WTC11 (cell line): ENCODE measurements around the gene TFF3. TPM values are rescaled to one million over a fixed set of nuclear protein-coding genes. Genes with fewer than 3 reads are reported as not detected.

ENCODE experiments used
- ATAC-seq: fragments of 200-7000 bp; cut with Tn5 transposase; 2 replicates; pipeline ENCODE4 v1.10.0; 2021; ENCODE audit warnings: mild to moderate bottlenecking, moderate library complexity
- CTCF ChIA-PET: fragments of 300-600 bp; sonication (Branson Sonifier 250); formaldehyde crosslinking; loops from one replicate; lab custom pipeline; 2021; ENCODE audit warnings: antibody characterized with exemption; lab: Charles Lee
- POLR2A ChIA-PET: fragments of 350-600 bp; sonication (Branson Sonifier 250); formaldehyde crosslinking; loops from one replicate; lab custom pipeline; 2021; ENCODE audit warnings: antibody characterized with exemption; lab: Charles Lee
- DNase-seq: peaks from one replicate; pipeline ENCODE4 v3.0.0; 2021; ENCODE audit warnings: low spot score
- H3K27ac Mint-ChIP-seq: 2 replicates; pipeline ENCODE4 v1.8.0; 2021; ENCODE audit warnings: mixed read lengths
- H3K27me3 Mint-ChIP-seq: 2 replicates; pipeline ENCODE4 v1.8.0; 2021; ENCODE audit warnings: low read depth, mild to moderate bottlenecking, moderate library complexity, mixed read lengths
- H3K36me3 Mint-ChIP-seq: 2 replicates; pipeline ENCODE4 v1.8.0; 2021; ENCODE audit warnings: mixed read lengths
- H3K4me1 Mint-ChIP-seq: 2 replicates; pipeline ENCODE4 v1.8.0; 2022; ENCODE audit warnings: mixed read lengths
- H3K4me3 Mint-ChIP-seq: 2 replicates; pipeline ENCODE4 v1.8.0; 2021; ENCODE audit warnings: mild to moderate bottlenecking, moderate library complexity, mixed read lengths
- H3K9me3 Mint-ChIP-seq: 2 replicates; pipeline ENCODE4 v1.8.0; 2021; ENCODE audit warnings: mixed read lengths
- AFF4 ChIP-seq: sonication (generic); formaldehyde crosslinking; IDR thresholded peaks from 2 replicates; pipeline ENCODE4 v1.8.1; 2023; ENCODE audit warnings: mild to moderate bottlenecking, missing genetic modification reagents, borderline replicate concordance
- CREM ChIP-seq: sonication (generic); formaldehyde crosslinking; IDR thresholded peaks from 2 replicates; pipeline ENCODE4 v1.8.1; 2022; ENCODE audit warnings: mild to moderate bottlenecking, missing genetic modification reagents, moderate library complexity
- CTCF ChIP-seq: fragments of 200-600 bp; IDR thresholded peaks from 2 replicates; pipeline ENCODE4 v1.8.0; 2022; ENCODE audit warnings: antibody characterized with exemption
- E2F1 ChIP-seq: sonication (generic); formaldehyde crosslinking; IDR thresholded peaks from 2 replicates; pipeline ENCODE4 v1.8.0; 2022; ENCODE audit warnings: mild to moderate bottlenecking, missing genetic modification reagents
- E2F4 ChIP-seq: sonication (generic); formaldehyde crosslinking; IDR thresholded peaks from 2 replicates; pipeline ENCODE4 v1.8.1; 2022; ENCODE audit warnings: low read depth, mild to moderate bottlenecking, moderate library complexity, missing genetic modification reagents, borderline replicate concordance
- EMX1 ChIP-seq: fragments of 250-450 bp; sonication (Bioruptor Pico); IDR thresholded peaks from 2 replicates; pipeline ENCODE4 v1.8.0; 2021; ENCODE audit warnings: mild to moderate bottlenecking
- ESRRA ChIP-seq: sonication (generic); formaldehyde crosslinking; IDR thresholded peaks from 2 replicates; pipeline ENCODE4 v1.8.1; 2022; ENCODE audit warnings: mild to moderate bottlenecking, missing genetic modification reagents, borderline replicate concordance
- FOXP1 ChIP-seq: sonication (generic); formaldehyde crosslinking; IDR thresholded peaks from 2 replicates; pipeline ENCODE4 v1.8.0; 2022; ENCODE audit warnings: missing genetic modification reagents, mild to moderate bottlenecking, moderate library complexity, borderline replicate concordance
- FOXP4 ChIP-seq: sonication (generic); formaldehyde crosslinking; IDR thresholded peaks from 2 replicates; pipeline ENCODE4 v1.8.0; 2022; ENCODE audit warnings: mild to moderate bottlenecking, missing genetic modification reagents
- HMGA2 ChIP-seq: fragments of 250-450 bp; sonication (Bioruptor Pico); IDR thresholded peaks from 2 replicates; pipeline ENCODE4 v1.4.0; 2021; ENCODE audit warnings: mild to moderate bottlenecking, moderate library complexity
- IRF2 ChIP-seq: sonication (generic); formaldehyde crosslinking; IDR thresholded peaks from 2 replicates; pipeline ENCODE4 v1.8.0; 2022; ENCODE audit warnings: low read depth, missing genetic modification reagents, borderline replicate concordance
- JUN ChIP-seq: sonication (generic); formaldehyde crosslinking; IDR thresholded peaks from 2 replicates; pipeline ENCODE4 v1.8.0; 2023; ENCODE audit warnings: mild to moderate bottlenecking, missing genetic modification reagents
- MAX ChIP-seq: sonication (generic); formaldehyde crosslinking; IDR thresholded peaks from 2 replicates; pipeline ENCODE4 v1.8.0; 2022; ENCODE audit warnings: mild to moderate bottlenecking, missing genetic modification reagents
- MYBL2 ChIP-seq: sonication (generic); formaldehyde crosslinking; IDR thresholded peaks from 2 replicates; pipeline ENCODE4 v1.8.1; 2023; ENCODE audit warnings: mild to moderate bottlenecking, moderate library complexity, missing genetic modification reagents
- NFATC4 ChIP-seq: fragments of 250-450 bp; sonication (Bioruptor Pico); IDR thresholded peaks from 2 replicates; pipeline ENCODE4 v1.9.0; 2021; ENCODE audit warnings: mild to moderate bottlenecking
- SP1 ChIP-seq: sonication (generic); formaldehyde crosslinking; conservative IDR thresholded peaks from 2 replicates; pipeline ENCODE4 v1.8.1; 2022; ENCODE audit warnings: missing genetic modification reagents
- ZNF138 ChIP-seq: sonication (generic); formaldehyde crosslinking; conservative IDR thresholded peaks from 2 replicates; pipeline ENCODE4 v1.8.1; 2022; ENCODE audit warnings: mild to moderate bottlenecking, moderate library complexity, missing genetic modification reagents
- ZNF317 ChIP-seq: sonication (generic); formaldehyde crosslinking; IDR thresholded peaks from 2 replicates; pipeline ENCODE4 v1.8.1; 2023; ENCODE audit warnings: low read depth, mild to moderate bottlenecking, moderate library complexity, missing genetic modification reagents, borderline replicate concordance
- ZNF416 ChIP-seq: fragments of 250-450 bp; sonication (Bioruptor Pico); IDR thresholded peaks from 2 replicates; pipeline ENCODE4 v1.9.0; 2021; ENCODE audit warnings: mild to moderate bottlenecking, inconsistent platforms
- ZNF425 ChIP-seq: fragments of 250-450 bp; sonication (Bioruptor Pico); conservative IDR thresholded peaks from 2 replicates; pipeline ENCODE4 v1.9.0; 2021; ENCODE audit warnings: mild to moderate bottlenecking
- total RNA-seq: library from RNA; stranded (reverse); gene quantifications from 3 replicates; pipeline ENCODE4 v1.2.3, GENCODE V29; 2021
- TF ChIP-seq, protein P1 (sequence below): sonication (generic); formaldehyde crosslinking; conservative IDR thresholded peaks from 2 replicates; pipeline ENCODE4 v1.8.1; 2023; ENCODE audit warnings: mild to moderate bottlenecking, low read depth, missing genetic modification reagents, moderate library complexity

TFF3 gene
- total RNA-seq, 1 experiment from 2014 or later: 4.2 TPM

DNA sequence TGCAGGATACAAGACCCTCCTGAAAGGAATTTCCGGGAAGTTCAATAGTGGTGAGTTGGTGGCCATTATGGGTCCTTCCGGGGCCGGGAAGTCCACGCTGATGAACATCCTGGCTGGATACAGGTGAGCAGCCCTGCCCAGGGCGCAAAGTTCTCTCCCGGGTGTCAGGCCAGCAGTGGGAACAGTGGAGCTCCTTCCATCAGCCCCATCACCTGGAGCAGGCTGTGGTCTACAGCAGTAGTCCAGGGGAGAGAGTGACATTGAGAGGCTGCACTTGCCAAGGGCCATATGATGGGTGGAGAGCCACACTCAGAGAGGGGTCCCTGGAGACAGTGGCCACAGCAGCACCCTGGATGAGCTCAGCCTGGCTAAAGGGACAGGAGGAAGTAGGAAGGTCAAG, 44.1 kb downstream of the TFF3 start (continued):
- TF ChIP-seq E2F4 (CRISPR knock-in tag) (no peak), SP1 (CRISPR knock-in tag) (no peak), HMGA2 (CRISPR knock-in tag) (no peak), ZNF138 (CRISPR knock-in tag) (no peak)
- TF ChIP-seq, protein P1, sequence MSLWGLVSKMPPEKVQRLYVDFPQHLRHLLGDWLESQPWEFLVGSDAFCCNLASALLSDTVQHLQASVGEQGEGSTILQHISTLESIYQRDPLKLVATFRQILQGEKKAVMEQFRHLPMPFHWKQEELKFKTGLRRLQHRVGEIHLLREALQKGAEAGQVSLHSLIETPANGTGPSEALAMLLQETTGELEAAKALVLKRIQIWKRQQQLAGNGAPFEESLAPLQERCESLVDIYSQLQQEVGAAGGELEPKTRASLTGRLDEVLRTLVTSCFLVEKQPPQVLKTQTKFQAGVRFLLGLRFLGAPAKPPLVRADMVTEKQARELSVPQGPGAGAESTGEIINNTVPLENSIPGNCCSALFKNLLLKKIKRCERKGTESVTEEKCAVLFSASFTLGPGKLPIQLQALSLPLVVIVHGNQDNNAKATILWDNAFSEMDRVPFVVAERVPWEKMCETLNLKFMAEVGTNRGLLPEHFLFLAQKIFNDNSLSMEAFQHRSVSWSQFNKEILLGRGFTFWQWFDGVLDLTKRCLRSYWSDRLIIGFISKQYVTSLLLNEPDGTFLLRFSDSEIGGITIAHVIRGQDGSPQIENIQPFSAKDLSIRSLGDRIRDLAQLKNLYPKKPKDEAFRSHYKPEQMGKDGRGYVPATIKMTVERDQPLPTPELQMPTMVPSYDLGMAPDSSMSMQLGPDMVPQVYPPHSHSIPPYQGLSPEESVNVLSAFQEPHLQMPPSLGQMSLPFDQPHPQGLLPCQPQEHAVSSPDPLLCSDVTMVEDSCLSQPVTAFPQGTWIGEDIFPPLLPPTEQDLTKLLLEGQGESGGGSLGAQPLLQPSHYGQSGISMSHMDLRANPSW (CRISPR knock-in tag): no peak

- Mint-ChIP-seq H3K9me3 (no peaks in the 10 kb centered on the region), H3K36me3 (no peaks in the 10 kb centered on the region), H3K4me3 (no peak overlapping the region), H3K27ac (peak overlapping the region; percentile 20; the same call in 1 of the 2 replicates), H3K27me3 (no peaks in the 10 kb centered on the region), H3K4me1 (no peaks in the 10 kb centered on the region)
- no peak for DNase-seq
- ChIA-PET POLR2A (no interaction called here), CTCF (interaction anchor here (0.6 to 6.1 kb wide), 6 partner anchors 10 to 152 kb away, joined by 3 to 49 read pairs (median 6); no protein-coding TSS in a partner anchor)
- ATAC-seq: no peak
- no peak for TF ChIP-seq FOXP1
- TF ChIP-seq ZNF416 (CRISPR knock-in tag): no peak
- no peak for TF ChIP-seq AFF4
- TF ChIP-seq E2F1 (CRISPR knock-in tag): no peak
- TF ChIP-seq EMX1: no peak
- TF ChIP-seq FOXP4 (CRISPR knock-in tag): no peak
- no peak for TF ChIP-seq CREM (CRISPR knock-in tag)
- TF ChIP-seq ESRRA (CRISPR knock-in tag): no peak
- TF ChIP-seq MYBL2 (CRISPR knock-in tag): no peak
- TF ChIP-seq JUN: no peak
- TF ChIP-seq CTCF: no peak
- TF ChIP-seq MAX (CRISPR knock-in tag): no peak
- TF ChIP-seq NFATC4 (CRISPR knock-in tag): no peak
- no peak for TF ChIP-seq ZNF317 (CRISPR knock-in tag)
- no peak for TF ChIP-seq IRF2 (CRISPR knock-in tag)
- no peak for TF ChIP-seq ZNF138 (CRISPR knock-in tag)
- TF ChIP-seq ZNF425 (CRISPR knock-in tag): no peak
Measured at GRCh38 chr21:42269386-42269785, 45.8 kb downstream of the TFF3 start.
